Stimulated activated CD8-positive, alpha-beta memory T cell treated with anti-CD3 and anti-CD28 coated beads, Interleukin-12 subunit alpha, Interleukin-12 subunit beta, amount 100 ng/mL, for 4 hours (primary cell): ENCODE measurements around the gene SNORC.
"Not testable (repeated sequence)": the region's sequence is repeated elsewhere in the genome, so short reads cannot be mapped to it uniquely, and the experiment has no call there.

Experiments used
- DNase-seq: peaks from one replicate; pipeline ENCODE4 v3.0.0-alpha.2; 2020; ENCODE audit warnings: low read depth

SNORC gene

GRCh38 chr2:232870018-232870765 is at the start of gene SNORC:
Gene SNORC, plus strand, starts transcription at chr2:232870264. Its CDS starts 78 bp downstream, at chr2:232870342.
- DNase-seq = no peak

- no peak for DNase-seq
These were observed 40.1 kb upstream of the SNORC start for GRCh38 chr2:232829988-232830387.

GRCh38 chr2:232831496-232831895 is 38.6 kb upstream of the SNORC start:
- no peak for DNase-seq

- no peak for DNase-seq
These were observed 36.2 kb upstream of the SNORC start for GRCh38 chr2:232833830-232834229.

GRCh38 chr2:232835687-232836208 is 34.3 kb upstream of the SNORC start:
- DNase-seq = no peak

- DNase-seq = no peak
These were observed 33.1 kb upstream of the SNORC start for GRCh38 chr2:232836934-232837333.

GRCh38 chr2:232838406-232838874 is 31.6 kb upstream of the SNORC start:
- DNase-seq = peak; percentile 33

GRCh38 chr2:232839411-232840079 is 30.5 kb upstream of the SNORC start:
- no peak for DNase-seq

GRCh38 chr2:232842689-232843088 is 27.4 kb upstream of the SNORC start:
- no peak for DNase-seq

GRCh38 chr2:232843834-232844233 is 26.2 kb upstream of the SNORC start:
- no peak for DNase-seq

- DNase-seq = no peak
These were observed 24.0 kb upstream of the SNORC start for GRCh38 chr2:232846055-232846454.

- DNase-seq = no peak
These were observed 20.0 kb upstream of the SNORC start for GRCh38 chr2:232850039-232850438.

GRCh38 chr2:232852081-232852480 is 18.0 kb upstream of the SNORC start:
- not testable (repeated sequence) for DNase-seq

GRCh38 chr2:232852676-232853075 is 17.4 kb upstream of the SNORC start:
- DNase-seq = no peak

GRCh38 chr2:232854082-232854481 is 16.0 kb upstream of the SNORC start:
- no peak for DNase-seq

GRCh38 chr2:232857158-232857563 is 12.9 kb upstream of the SNORC start:
- DNase-seq = no peak

- no peak for DNase-seq
These were observed 10.6 kb upstream of the SNORC start for GRCh38 chr2:232859385-232859916.

- DNase-seq = no peak
These were observed 9.3 kb upstream of the SNORC start for GRCh38 chr2:232860593-232861241.

- DNase-seq = no peak
These were observed 8.7 kb upstream of the SNORC start for GRCh38 chr2:232861353-232861752.

- no peak for DNase-seq
These were observed 6.1 kb upstream of the SNORC start for GRCh38 chr2:232863996-232864395.

- DNase-seq = no peak
These were observed 4.9 kb upstream of the SNORC start for GRCh38 chr2:232865165-232865564.

GRCh38 chr2:232866104-232866503 is 4.0 kb upstream of the SNORC start:
- DNase-seq = no peak
